ENCODE data around the gene RHBDF2.
"Not testable (repeated sequence)": the region's sequence is repeated elsewhere in the genome, so short reads cannot be mapped to it uniquely, and the experiment has no call there.

The RHBDF2 gene

GRCh38 chr17:76524598-76525512 is 23.6 kb upstream of the RHBDF2 start:
- no peak for DNase-seq

GRCh38 chr17:76523084-76524037 is 22.1 kb upstream of the RHBDF2 start:
- peak; percentile 84 for DNase-seq

GRCh38 chr17:76521683-76522082 is 20.5 kb upstream of the RHBDF2 start:
- DNase-seq, result not testable (repeated sequence)

GRCh38 chr17:76521262-76521661 is 20.0 kb upstream of the RHBDF2 start:
- DNase-seq, result no peak

- peak; percentile 84 for DNase-seq
Observed at GRCh38 chr17:76519048-76519966, 18.1 kb upstream of the RHBDF2 start.

GRCh38 chr17:76517638-76518038 is 16.4 kb upstream of the RHBDF2 start:
- DNase-seq, result no peak

- peak; percentile 72 for DNase-seq
Observed at GRCh38 chr17:76515274-76515949, 14.2 kb upstream of the RHBDF2 start.

GRCh38 chr17:76514355-76514754 is 13.1 kb upstream of the RHBDF2 start:
- DNase-seq, result not testable (repeated sequence)

GRCh38 chr17:76513306-76513692 is 12.1 kb upstream of the RHBDF2 start:
- DNase-seq, result no peak

- DNase-seq, result no peak
Observed at GRCh38 chr17:76512366-76513305, 11.4 kb upstream of the RHBDF2 start.

- DNase-seq, result no peak
Observed at GRCh38 chr17:76511668-76512365, 10.6 kb upstream of the RHBDF2 start.

GRCh38 chr17:76510831-76511244 is 9.6 kb upstream of the RHBDF2 start:
- DNase-seq, result no peak

GRCh38 chr17:76508472-76509063 is 7.3 kb upstream of the RHBDF2 start:
- DNase-seq, result peak; percentile 54

GRCh38 chr17:76506408-76507345 is 5.5 kb upstream of the RHBDF2 start:
- DNase-seq, result peak; percentile 87

- no peak for DNase-seq
Observed at GRCh38 chr17:76504117-76504516, 2.9 kb upstream of the RHBDF2 start.

- no peak for DNase-seq
Observed at GRCh38 chr17:76502341-76503211, 1.4 kb upstream of the RHBDF2 start.

- no peak for DNase-seq
Observed at GRCh38 chr17:76501827-76502307, 644 bp upstream of the RHBDF2 start.

All from right hindlimb (tissue), 1 donor.